Activated T-cell treated with anti-CD3 and anti-CD28 coated beads, Interleukin-2, amount 50 U/mL, for 4 hours (primary cell): ENCODE measurements around the gene FAM20A. TPM values are rescaled to one million over a fixed set of nuclear protein-coding genes. Genes with fewer than 3 reads are reported as not detected.

Experiments used
- ATAC-seq, 2 donors: fragments of 200-7000 bp; cut with Tn5 transposase; one replicate each; pipeline ENCODE4 v1.10.0; 2021
- DNase-seq: peaks from one replicate; pipeline ENCODE4 v3.0.0-alpha.2; 2020
- H3K27me3 Mint-ChIP-seq: one replicate; pipeline ENCODE4 v1.8.0; 2021; ENCODE audit warnings: low read depth, mixed read lengths
- H3K36me3 Mint-ChIP-seq: one replicate; pipeline ENCODE4 v1.8.0; 2022; ENCODE audit warnings: mixed read lengths; ENCODE audit not compliant: insufficient read depth
- H3K4me1 Mint-ChIP-seq: one replicate; pipeline ENCODE4 v1.8.0; 2021; ENCODE audit warnings: low read depth, mixed read lengths
- H3K4me3 Mint-ChIP-seq: one replicate; pipeline ENCODE4 v1.8.0; 2021; ENCODE audit warnings: mild to moderate bottlenecking, moderate library complexity, mixed read lengths
- H3K9me3 Mint-ChIP-seq: one replicate; pipeline ENCODE4 v1.8.0; 2021; ENCODE audit warnings: mixed read lengths
- total RNA-seq, 3 donors: library from RNA; stranded (reverse); gene quantifications; one replicate each; pipeline ENCODE4 v1.2.1, GENCODE V29; 2021

Gene FAM20A
- total RNA-seq, 3 donors from 2014 or later: 0.11 TPM; not detected in 2

- Mint-ChIP-seq H3K9me3 (no peaks in the 10 kb centered on the region), H3K27me3 (no peaks in the 10 kb centered on the region)
- no peak for ATAC-seq
Observed at GRCh38 chr17:68572138-68572842, 28.9 kb downstream of the FAM20A start.

GRCh38 chr17:68570526-68570925 is 30.6 kb downstream of the FAM20A start:
- H3K4me3 Mint-ChIP-seq: no peak overlapping the region
- no peaks in the 10 kb centered on the region for H3K36me3 Mint-ChIP-seq
- no peak for ATAC-seq
- DNase-seq: no peak
- no peaks in the 10 kb centered on the region for H3K27me3 Mint-ChIP-seq
- H3K4me1 Mint-ChIP-seq: no peaks in the 10 kb centered on the region
- H3K9me3 Mint-ChIP-seq: no peaks in the 10 kb centered on the region

More at GRCh38 chr17:68572138-68572842, 28.9 kb downstream of the FAM20A start:
- Mint-ChIP-seq H3K36me3 (no peaks in the 10 kb centered on the region), H3K4me1 (no peaks in the 10 kb centered on the region), H3K4me3 (no peak overlapping the region)
- no peak for DNase-seq

DNA sequence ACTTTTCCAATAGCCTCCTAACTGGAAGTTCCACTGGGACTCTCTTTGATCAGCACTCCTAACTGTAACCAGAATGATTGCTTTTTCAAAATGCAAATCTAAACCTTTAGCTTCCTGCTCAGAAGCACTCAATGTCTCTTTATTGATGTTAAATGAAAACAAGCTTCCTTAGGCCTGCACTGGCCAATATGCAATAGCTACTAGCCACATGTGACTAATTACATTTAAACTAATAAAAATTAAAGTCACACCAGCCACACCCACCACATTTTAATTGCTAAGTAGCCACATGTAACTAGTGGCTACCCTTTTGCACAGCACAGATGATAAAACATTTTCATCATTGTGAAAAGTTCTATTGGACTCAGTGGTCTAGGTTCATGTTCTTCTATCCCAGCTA is 31.8 kb downstream of the FAM20A start:
- ATAC-seq (no peak), DNase-seq (no peak)
- H3K4me1 Mint-ChIP-seq: no peaks in the 10 kb centered on the region
- H3K27me3 Mint-ChIP-seq: no peaks in the 10 kb centered on the region
- no peaks in the 10 kb centered on the region for H3K9me3 Mint-ChIP-seq
- no peaks in the 10 kb centered on the region for H3K36me3 Mint-ChIP-seq
- H3K4me3 Mint-ChIP-seq: no peak overlapping the region

- H3K36me3 Mint-ChIP-seq: no peaks in the 10 kb centered on the region
- no peak for DNase-seq
- H3K27me3 Mint-ChIP-seq: no peaks in the 10 kb centered on the region
- no peaks in the 10 kb centered on the region for H3K4me1 Mint-ChIP-seq
- no peak overlapping the region for H3K4me3 Mint-ChIP-seq
- ATAC-seq: no peak
- H3K9me3 Mint-ChIP-seq: no peaks in the 10 kb centered on the region
Observed at GRCh38 chr17:68568581-68568980, 32.6 kb downstream of the FAM20A start.

- Mint-ChIP-seq H3K4me1 (no peaks in the 10 kb centered on the region), H3K4me3 (no peak overlapping the region), H3K9me3 (no peaks in the 10 kb centered on the region), H3K27me3 (no peaks in the 10 kb centered on the region), H3K36me3 (no peaks in the 10 kb centered on the region)
- ATAC-seq: no peak
- no peak for DNase-seq
Observed at GRCh38 chr17:68567581-68567980, 33.6 kb downstream of the FAM20A start.

DNA sequence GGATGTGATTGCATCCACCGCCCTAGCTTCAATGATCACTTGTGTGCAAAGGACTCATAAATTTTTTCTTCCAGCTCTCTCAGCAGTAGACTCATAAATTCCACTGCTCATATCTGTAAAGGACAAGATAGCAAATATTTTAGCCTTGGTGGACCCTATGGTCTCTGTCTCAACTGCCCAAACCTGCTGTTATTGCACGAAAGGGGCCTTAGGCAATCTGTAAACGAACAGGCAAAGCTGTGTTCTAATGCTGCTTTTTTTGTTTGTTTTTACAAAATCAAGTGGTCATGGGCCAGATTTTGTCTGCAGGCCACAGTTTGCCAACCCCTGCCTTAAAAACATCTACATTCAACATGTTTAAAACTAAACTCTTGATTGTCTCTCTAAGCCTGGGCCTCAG is 34.1 kb downstream of the FAM20A start:
- no peak for ATAC-seq
- Mint-ChIP-seq H3K4me3 (no peak overlapping the region), H3K4me1 (no peaks in the 10 kb centered on the region), H3K9me3 (no peaks in the 10 kb centered on the region), H3K27me3 (no peaks in the 10 kb centered on the region), H3K36me3 (no peaks in the 10 kb centered on the region)
- DNase-seq: no peak

- Mint-ChIP-seq H3K4me3 (no peak overlapping the region), H3K4me1 (no peaks in the 10 kb centered on the region), H3K9me3 (no peaks in the 10 kb centered on the region), H3K36me3 (no peaks in the 10 kb centered on the region), H3K27me3 (no peaks in the 10 kb centered on the region)
- no peak for DNase-seq
- no peak for ATAC-seq
Observed at GRCh38 chr17:68566442-68566738, 34.8 kb downstream of the FAM20A start.

GRCh38 chr17:68565661-68566441 is 35.3 kb downstream of the FAM20A start:
- Mint-ChIP-seq H3K4me3 (no peak overlapping the region), H3K9me3 (no peaks in the 10 kb centered on the region), H3K27me3 (no peaks in the 10 kb centered on the region), H3K4me1 (no peaks in the 10 kb centered on the region), H3K36me3 (no peaks in the 10 kb centered on the region)
- ATAC-seq: no peak
- no peak for DNase-seq

- Mint-ChIP-seq H3K4me1 (no peaks in the 10 kb centered on the region), H3K9me3 (no peaks in the 10 kb centered on the region), H3K4me3 (no peak overlapping the region), H3K27me3 (no peaks in the 10 kb centered on the region), H3K36me3 (no peaks in the 10 kb centered on the region)
- DNase-seq: no peak
- no peak for ATAC-seq
Observed at GRCh38 chr17:68564415-68565111, 36.6 kb downstream of the FAM20A start.

- no peak overlapping the region for H3K4me3 Mint-ChIP-seq
- H3K4me1 Mint-ChIP-seq: no peaks in the 10 kb centered on the region
- ATAC-seq (no peak), DNase-seq (no peak)
- H3K9me3 Mint-ChIP-seq: no peaks in the 10 kb centered on the region
- no peaks in the 10 kb centered on the region for H3K27me3 Mint-ChIP-seq
- H3K36me3 Mint-ChIP-seq: no peaks in the 10 kb centered on the region
Observed at GRCh38 chr17:68562736-68563135, 38.4 kb downstream of the FAM20A start.

DNA sequence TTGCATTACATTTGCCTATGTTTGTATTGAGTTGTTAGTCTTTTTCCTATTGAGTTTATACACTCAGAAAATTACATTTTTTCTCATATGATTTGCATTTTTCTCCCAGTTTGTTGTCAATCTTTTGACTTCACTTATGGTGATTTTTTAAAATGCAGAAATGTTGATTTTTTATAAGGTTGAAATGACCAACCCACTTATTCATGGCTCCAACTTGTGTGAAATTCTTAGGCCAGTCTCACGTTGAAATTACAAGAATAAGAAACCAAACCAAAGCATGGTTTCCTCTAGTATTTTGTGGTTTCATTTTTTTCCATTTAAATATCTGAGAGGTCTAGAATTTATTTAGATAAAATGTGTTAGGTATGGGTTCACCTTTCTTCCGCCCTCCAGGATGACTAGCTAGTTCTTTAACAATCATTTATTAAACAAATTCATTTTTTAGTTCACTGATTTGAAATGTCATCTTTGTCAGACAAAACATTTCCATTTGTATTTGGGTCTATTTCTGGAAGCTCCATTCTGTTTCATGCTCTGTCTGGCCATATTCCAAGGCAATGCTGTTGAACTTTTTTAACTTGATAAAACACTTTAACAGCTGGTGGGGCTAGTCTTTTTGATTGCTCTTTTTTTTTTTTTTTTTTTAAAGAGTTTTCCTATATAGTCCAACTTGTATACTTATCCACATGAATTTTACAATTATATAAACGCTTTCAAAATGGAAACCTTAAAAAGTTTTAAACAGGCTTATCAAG is 40.0 kb downstream of the FAM20A start:
- H3K4me1 Mint-ChIP-seq: no peaks in the 10 kb centered on the region
- H3K27me3 Mint-ChIP-seq: no peaks in the 10 kb centered on the region
- no peak for ATAC-seq
- DNase-seq: no peak
- H3K36me3 Mint-ChIP-seq: no peaks in the 10 kb centered on the region
- no peak overlapping the region for H3K4me3 Mint-ChIP-seq
- H3K9me3 Mint-ChIP-seq: no peaks in the 10 kb centered on the region

DNA sequence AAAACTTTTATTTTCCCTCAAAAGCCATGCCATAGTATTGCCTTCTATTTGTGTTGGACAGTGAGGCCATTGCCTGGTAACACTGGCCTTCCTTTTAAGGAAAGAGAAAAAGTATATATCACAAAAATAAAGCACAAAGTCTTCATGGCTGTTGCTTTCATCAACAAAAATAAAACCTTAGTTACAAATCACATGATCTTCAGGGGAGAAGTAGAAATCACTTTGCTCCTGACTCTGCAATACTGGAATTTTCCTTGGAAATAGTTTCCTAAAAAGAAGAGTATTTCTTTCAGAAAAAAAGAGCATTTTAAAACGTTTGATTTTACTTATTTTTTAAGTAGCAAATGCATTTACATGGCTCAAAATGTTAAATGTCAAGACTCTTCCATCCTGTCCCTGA is 41.9 kb downstream of the FAM20A start:
- H3K4me3 Mint-ChIP-seq: no peak overlapping the region
- no peaks in the 10 kb centered on the region for H3K36me3 Mint-ChIP-seq
- no peaks in the 10 kb centered on the region for H3K9me3 Mint-ChIP-seq
- DNase-seq (no peak), ATAC-seq (no peak)
- no peaks in the 10 kb centered on the region for H3K4me1 Mint-ChIP-seq
- no peaks in the 10 kb centered on the region for H3K27me3 Mint-ChIP-seq

DNA sequence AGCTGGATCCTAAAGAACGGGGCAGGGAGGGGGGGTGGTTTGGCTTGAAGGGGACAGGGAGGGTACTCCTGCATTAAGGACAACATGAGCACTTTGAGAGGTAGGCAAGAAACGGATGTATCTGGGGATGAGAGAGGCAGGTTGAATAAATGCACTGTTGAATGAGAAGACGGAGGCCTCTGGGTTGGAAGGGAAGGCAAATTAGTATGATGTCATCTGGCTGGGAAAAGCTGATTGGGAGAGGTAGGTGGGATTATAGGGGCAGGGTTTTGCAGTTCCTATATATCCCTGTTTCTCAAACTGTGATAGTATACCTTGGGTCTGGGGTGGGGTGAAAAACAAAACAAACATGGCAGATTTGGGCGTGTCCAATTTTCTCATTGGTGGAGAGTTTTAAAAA is 44.6 kb downstream of the FAM20A start:
- H3K36me3 Mint-ChIP-seq: no peaks in the 10 kb centered on the region
- H3K4me1 Mint-ChIP-seq: no peaks in the 10 kb centered on the region
- H3K27me3 Mint-ChIP-seq: no peaks in the 10 kb centered on the region
- H3K9me3 Mint-ChIP-seq: no peaks in the 10 kb centered on the region
- DNase-seq (no peak), ATAC-seq (no peak)
- no peak overlapping the region for H3K4me3 Mint-ChIP-seq

DNA sequence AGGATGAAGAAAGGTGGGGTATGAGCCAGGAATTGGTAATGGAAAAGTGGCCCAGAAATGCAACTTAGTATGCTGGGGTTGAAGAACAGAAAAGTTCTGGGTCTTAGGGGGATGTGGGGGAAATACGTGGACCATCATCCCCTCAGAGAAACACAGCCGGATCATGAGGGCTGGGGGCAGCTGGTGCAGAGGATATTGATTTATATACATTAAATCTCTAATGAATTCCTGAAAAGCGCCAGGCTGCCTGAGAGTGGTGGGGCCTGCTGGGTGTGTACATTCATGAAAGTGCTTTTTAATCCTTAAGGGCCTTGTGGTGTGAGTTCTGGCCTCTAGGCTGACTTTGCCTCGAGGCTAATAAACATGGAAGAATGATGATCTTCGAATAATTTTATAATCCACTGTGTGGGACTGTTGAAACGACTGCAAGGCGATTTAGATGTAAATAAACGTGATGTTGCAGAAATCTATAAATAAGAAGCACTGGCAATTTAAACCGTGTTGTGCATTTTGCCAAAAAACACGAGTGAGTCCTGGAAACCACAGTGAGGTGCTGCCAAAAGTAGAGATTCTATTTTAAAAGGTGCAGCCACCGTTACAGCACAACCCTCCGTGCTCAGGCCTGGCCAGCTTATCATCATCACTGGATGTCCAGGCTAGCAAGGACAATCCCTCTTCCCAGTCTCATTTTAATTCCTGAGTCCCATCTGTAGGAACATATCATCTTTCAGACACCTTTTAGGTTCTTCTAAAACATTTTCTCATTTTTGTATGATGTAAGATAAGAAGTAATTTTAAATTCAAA is 56.9 kb downstream of the FAM20A start:
- ATAC-seq: no peak
- H3K4me1 Mint-ChIP-seq: no peaks in the 10 kb centered on the region

More for the DNA sequence above, 56.9 kb downstream of the FAM20A start:
- DNase-seq: no peak
- no peaks in the 10 kb centered on the region for H3K9me3 Mint-ChIP-seq
- H3K4me3 Mint-ChIP-seq: no peak overlapping the region
- H3K36me3 Mint-ChIP-seq: peaks cover 8% of the 10 kb centered on the region
- H3K27me3 Mint-ChIP-seq: no peaks in the 10 kb centered on the region
